PC-3 (cell line): Measurements from ENCODE around the gene HOOK1.

Experiments
- CTCF ChIP-seq: fragments of 300-600 bp; sonication (generic); conservative IDR thresholded peaks from 2 replicates; pipeline ENCODE4 v1.5.1; 2017; ENCODE audit warnings: antibody characterized with exemption, low read depth, mild to moderate bottlenecking, low read length
- EZH2 ChIP-seq: fragments of 300-600 bp; sonication (generic); IDR thresholded peaks from one replicate; pipeline ENCODE4 v1.6.1; 2017; ENCODE audit warnings: antibody characterized with exemption, mild to moderate bottlenecking, low read length; ENCODE audit not compliant: unreplicated experiment

GRCh38 chr1:59897165-59897564 lies 82.4 kb downstream of the HOOK1 start:
- no peak for TF ChIP-seq CTCF
- no peak for TF ChIP-seq EZH2
